ENCODE results near the gene DSCAM. TPM values are rescaled to one million over a fixed set of nuclear protein-coding genes. Genes with fewer than 3 reads are reported as not detected.

Gene DSCAM
- total RNA-seq, 1 donor from 2014 or later, result not detected

DNA sequence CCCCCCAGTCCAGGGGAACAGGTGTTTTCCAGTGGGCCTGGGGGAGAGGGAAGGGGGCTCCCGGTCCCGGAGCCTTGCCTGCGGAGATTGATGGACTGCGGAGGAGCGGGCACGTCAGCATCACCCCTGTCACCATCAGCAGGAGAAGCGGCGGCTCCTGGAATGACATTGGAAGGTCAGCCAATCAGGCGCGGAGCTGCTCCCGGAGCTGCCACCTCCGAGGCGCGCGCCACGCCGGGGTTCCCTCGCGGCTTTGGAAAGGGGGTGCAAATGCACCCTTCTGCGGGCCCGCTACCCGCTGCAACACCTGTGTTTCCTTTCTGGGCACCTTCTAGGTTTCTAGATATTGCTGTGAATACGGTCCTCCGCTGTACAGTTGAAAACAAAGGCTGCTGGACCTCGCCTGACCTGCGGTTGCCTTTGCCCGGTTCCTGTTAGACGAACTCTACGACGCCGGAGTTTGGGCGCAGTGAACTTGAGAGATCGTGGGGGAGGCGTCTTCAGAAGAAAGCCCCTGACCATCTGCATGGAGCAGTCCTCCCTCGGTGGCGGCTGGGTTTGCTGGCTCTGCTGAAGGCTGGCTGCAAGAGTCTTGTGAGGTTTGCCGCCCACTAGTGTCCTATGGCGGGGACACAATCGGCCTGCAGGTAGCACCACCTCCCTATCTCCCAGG lies 5.3 kb downstream of the DSCAM start:
- H3K4me1 ChIP-seq, result no peaks in the 10 kb centered on the region
- H3K27me3 ChIP-seq, result peaks cover 3% of the 10 kb centered on the region
- no peak for DNase-seq (ENCODE audit: extremely low spot score in 2 of 2)

DNA sequence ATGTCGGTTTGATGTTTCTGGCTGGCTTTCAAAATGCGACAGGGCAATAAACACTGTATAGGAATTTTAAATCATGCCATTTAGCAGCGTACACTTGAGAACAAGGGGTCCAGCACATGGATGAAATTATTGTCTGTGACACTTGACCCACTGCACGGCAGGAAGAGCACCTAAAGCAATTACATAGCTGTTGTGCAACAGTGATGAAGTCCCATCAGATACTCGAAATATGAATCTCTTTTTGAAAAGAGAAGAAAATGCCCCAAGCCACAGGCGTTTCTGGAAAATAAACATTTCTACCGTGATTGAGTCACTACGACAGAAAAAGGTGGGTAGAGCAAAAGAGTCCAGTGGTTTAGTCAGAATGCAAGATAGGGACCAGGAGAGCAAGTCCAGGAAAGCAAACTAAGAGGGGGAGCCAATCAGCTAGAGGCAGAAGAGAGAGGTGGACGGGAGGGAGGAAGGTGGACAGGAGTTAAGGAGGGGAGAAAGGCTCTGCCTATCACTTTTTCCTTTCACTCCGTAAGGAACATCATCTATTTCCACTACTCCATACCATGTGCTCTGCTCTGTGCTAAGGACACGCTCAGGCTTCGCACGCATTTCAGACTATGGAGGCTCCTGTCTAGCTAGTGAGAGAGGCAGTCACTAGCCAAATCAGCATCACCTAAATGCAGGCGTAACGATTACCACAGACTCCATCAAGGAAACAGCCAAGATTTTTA lies 6.4 kb downstream of the DSCAM start:
- Histone ChIP-seq H3K4me3 (no peak overlapping the region), H3K27me3 (peaks cover 3% of the 10 kb centered on the region)
- intact Hi-C loops (cut with DNase I), result no loop called here

More for the DNA sequence above, 5.3 kb downstream of the DSCAM start:
- Histone ChIP-seq H3K27ac (no peak overlapping the region), H3K4me3 (no peak overlapping the region), H3K9me3 (no peaks in the 10 kb centered on the region), H3K36me3 (no peaks in the 10 kb centered on the region)
- TF ChIP-seq, protein P1, sequence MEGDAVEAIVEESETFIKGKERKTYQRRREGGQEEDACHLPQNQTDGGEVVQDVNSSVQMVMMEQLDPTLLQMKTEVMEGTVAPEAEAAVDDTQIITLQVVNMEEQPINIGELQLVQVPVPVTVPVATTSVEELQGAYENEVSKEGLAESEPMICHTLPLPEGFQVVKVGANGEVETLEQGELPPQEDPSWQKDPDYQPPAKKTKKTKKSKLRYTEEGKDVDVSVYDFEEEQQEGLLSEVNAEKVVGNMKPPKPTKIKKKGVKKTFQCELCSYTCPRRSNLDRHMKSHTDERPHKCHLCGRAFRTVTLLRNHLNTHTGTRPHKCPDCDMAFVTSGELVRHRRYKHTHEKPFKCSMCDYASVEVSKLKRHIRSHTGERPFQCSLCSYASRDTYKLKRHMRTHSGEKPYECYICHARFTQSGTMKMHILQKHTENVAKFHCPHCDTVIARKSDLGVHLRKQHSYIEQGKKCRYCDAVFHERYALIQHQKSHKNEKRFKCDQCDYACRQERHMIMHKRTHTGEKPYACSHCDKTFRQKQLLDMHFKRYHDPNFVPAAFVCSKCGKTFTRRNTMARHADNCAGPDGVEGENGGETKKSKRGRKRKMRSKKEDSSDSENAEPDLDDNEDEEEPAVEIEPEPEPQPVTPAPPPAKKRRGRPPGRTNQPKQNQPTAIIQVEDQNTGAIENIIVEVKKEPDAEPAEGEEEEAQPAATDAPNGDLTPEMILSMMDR (IDR thresholded peaks at IDR 0.05), result no peak
- TF ChIP-seq POLR2A (IDR thresholded peaks at IDR 0.05) (no peak), POLR2AphosphoS5 (IDR thresholded peaks at IDR 0.05; ENCODE audit: insufficient read depth in 1 of 2, low read depth in 1 of 2) (no peak)
- intact Hi-C loops (cut with DNase I), result no loop called here

DNA sequence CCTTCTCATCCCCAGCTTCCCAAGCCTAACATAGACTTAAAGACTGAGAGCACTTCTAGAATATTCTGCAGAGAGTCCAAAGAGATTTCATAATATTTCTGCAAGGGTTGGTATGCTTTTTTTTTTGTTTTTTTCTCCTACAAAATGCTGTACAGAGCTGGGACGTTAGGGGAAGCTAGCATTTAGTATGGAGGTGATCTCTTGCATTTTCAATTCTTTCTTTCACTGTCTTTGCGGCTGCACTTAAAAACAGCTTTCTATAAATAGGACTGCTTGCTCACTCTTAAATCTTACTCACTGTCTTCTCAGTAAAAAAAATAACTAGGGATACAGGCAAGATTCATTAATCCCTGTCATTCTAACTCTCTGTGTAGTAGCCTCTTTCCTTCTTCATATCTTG lies 7.4 kb downstream of the DSCAM start:
- Histone ChIP-seq H3K4me1 (no peaks in the 10 kb centered on the region), H3K36me3 (no peaks in the 10 kb centered on the region), H3K27me3 (peaks cover 3% of the 10 kb centered on the region), H3K9me3 (no peaks in the 10 kb centered on the region), H3K27ac (no peak overlapping the region), H3K4me3 (no peak overlapping the region)
- DNase-seq (ENCODE audit: extremely low spot score in 2 of 2), result no peak
- intact Hi-C loops (cut with DNase I), result no loop called here
- no peak for TF ChIP-seq POLR2AphosphoS5 (IDR thresholded peaks at IDR 0.05; ENCODE audit: insufficient read depth in 1 of 2, low read depth in 1 of 2)

More for the DNA sequence above, 6.4 kb downstream of the DSCAM start:
- Histone ChIP-seq H3K27ac (no peak overlapping the region), H3K4me1 (no peaks in the 10 kb centered on the region), H3K9me3 (no peaks in the 10 kb centered on the region), H3K36me3 (no peaks in the 10 kb centered on the region)
- no peak for TF ChIP-seq POLR2AphosphoS5 (IDR thresholded peaks at IDR 0.05; ENCODE audit: insufficient read depth in 1 of 2, low read depth in 1 of 2)
- TF ChIP-seq, protein P1 (IDR thresholded peaks at IDR 0.05), result no peak
- TF ChIP-seq POLR2A (IDR thresholded peaks at IDR 0.05), result no peak
- DNase-seq (ENCODE audit: extremely low spot score in 2 of 2), result no peak

DNA sequence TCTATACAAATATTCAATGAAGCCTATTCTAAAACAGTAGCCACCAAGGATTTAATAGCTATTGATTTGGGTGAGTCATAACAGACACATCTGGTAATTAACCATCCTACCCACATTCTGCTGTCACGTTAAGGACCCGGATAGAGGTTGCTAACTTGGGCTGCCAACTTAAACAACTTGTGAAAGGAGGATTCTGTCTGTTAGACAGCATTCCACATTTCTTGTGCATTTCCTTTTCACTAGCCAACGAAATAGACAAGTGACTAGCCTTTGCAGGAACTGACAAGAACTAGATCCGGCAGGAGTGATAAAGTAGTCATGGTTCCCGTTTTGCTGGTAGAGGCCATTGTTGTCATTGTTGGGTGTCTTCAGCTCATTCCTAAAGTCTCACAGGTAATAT lies 9.5 kb downstream of the DSCAM start:
- H3K4me1 ChIP-seq, result no peaks in the 10 kb centered on the region
- no peaks in the 10 kb centered on the region for H3K9me3 ChIP-seq
- H3K27ac ChIP-seq, result no peak overlapping the region
- H3K4me3 ChIP-seq, result no peak overlapping the region
- no peak for DNase-seq (ENCODE audit: extremely low spot score in 2 of 2)
- H3K27me3 ChIP-seq, result peaks cover 3% of the 10 kb centered on the region
- intact Hi-C loops (cut with DNase I), result no loop called here
- TF ChIP-seq POLR2AphosphoS5 (IDR thresholded peaks at IDR 0.05; ENCODE audit: insufficient read depth in 1 of 2, low read depth in 1 of 2) (no peak), POLR2A (IDR thresholded peaks at IDR 0.05) (no peak)
- TF ChIP-seq, protein P1 (IDR thresholded peaks at IDR 0.05), result no peak
- H3K36me3 ChIP-seq, result no peaks in the 10 kb centered on the region

DNA sequence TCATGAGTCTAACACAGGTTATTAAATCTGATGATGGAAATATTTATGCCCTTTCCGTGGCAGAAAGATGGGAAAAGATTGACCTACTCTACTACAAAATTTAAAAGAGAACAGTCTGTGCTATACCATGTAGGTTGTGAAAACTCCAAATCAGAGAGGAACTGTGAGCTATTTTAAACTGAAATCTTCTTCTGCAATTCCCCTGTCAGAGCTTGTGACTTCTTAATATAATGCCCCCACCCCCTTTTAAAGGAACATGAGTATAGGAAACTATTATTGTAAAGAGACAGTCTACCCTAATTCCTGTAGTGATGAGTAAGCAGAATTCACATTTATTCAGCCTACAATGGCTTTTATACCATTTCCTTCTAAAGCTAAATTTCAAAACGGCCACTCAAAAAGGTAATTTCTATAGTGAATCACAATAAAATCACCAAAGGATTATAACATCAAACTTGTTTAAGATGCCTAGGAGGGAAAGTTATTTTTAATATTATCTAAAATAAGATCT lies 11.7 kb downstream of the DSCAM start:
- Histone ChIP-seq H3K27me3 (no peaks in the 10 kb centered on the region), H3K27ac (no peak overlapping the region), H3K4me3 (no peak overlapping the region), H3K4me1 (no peaks in the 10 kb centered on the region), H3K9me3 (no peaks in the 10 kb centered on the region), H3K36me3 (no peaks in the 10 kb centered on the region)
- intact Hi-C loops (cut with DNase I), result no loop called here
- no peak for DNase-seq (ENCODE audit: extremely low spot score in 2 of 2)
- TF ChIP-seq POLR2AphosphoS5 (IDR thresholded peaks at IDR 0.05; ENCODE audit: insufficient read depth in 1 of 2, low read depth in 1 of 2), result no peak
- TF ChIP-seq POLR2A (IDR thresholded peaks at IDR 0.05), result no peak
- TF ChIP-seq, protein P1 (IDR thresholded peaks at IDR 0.05), result no peak

Data from vagina (tissue), 2 donors.